Measurements from ENCODE around the gene SLC9A1. TPM values are rescaled to one million over a fixed set of nuclear protein-coding genes. Genes with fewer than 3 reads are reported as not detected.

The SLC9A1 gene
- polyA plus RNA-seq, 1 of the 3 experiments (the other 2 are of a cell fraction) = 11.4 TPM

- Histone ChIP-seq H3K27ac (ENCODE audit: low read depth in 2 of 2, low read length in 1 of 2) (peak overlapping the region in 1 of 2 experiments; percentile 55; a peak in 2 of 4 replicates), H3K36me3 (replicated peaks in 1 of 2; ENCODE audit: control insufficient read depth in 1 of 2, insufficient read depth in 2 of 2, low read length in 1 of 2) (no peaks in the 10 kb centered on the region), H3K9me3 (no peaks in the 10 kb centered on the region), H3F3A (replicated peaks; ENCODE audit: insufficient read depth) (no peaks in the 10 kb centered on the region), H3K4me2 (no peak overlapping the region), H3K4me3 (ENCODE audit: low read depth in 2 of 2, low read length in 1 of 2) (no peak overlapping the region), H3K9me2 (no peaks in the 10 kb centered on the region), H3K9ac (no peak overlapping the region), H4K20me1 (ENCODE audit: insufficient read depth) (no peaks in the 10 kb centered on the region), H2AFZ (ENCODE audit: low read depth) (no peak overlapping the region), H3K4me1 (ENCODE audit: control insufficient read depth in 1 of 2, insufficient read depth in 2 of 2, low read depth in 1 of 2, low read length in 1 of 2) (peaks cover 0 to 6% of the 10 kb centered on the region in 2 experiments; a peak in 1 of 4 replicates), H3K79me2 (ENCODE audit: insufficient read depth) (no peaks in the 10 kb centered on the region), H3K27me3 (ENCODE audit: insufficient read depth) (no peaks in the 10 kb centered on the region)
- DNase-seq = peak; percentile 68
- TF ChIP-seq IRF3 (IDR thresholded peaks at IDR 0.05; ENCODE audit: low read depth, low read length) = no peak
- TF ChIP-seq USF2 (IDR thresholded peaks at IDR 0.05; ENCODE audit: borderline replicate concordance, low read depth, low read length) = no peak
- no peak for TF ChIP-seq REST (IDR thresholded peaks at IDR 0.05; ENCODE audit: low read depth, low read length)
- TF ChIP-seq RXRA (IDR thresholded peaks at IDR 0.05; ENCODE audit: borderline replicate concordance, low read depth) = no peak
- ChIA-PET CTCF (interaction anchor here (1.1 to 38.3 kb wide), 3 partner anchors 13 to 238 kb away, joined by 5 to 1084 read pairs (median 156); no protein-coding TSS in a partner anchor), POLR2A (interaction anchor here (1.0 kb wide), 1 partner anchor 13 kb away, joined by 4 read pairs; no protein-coding TSS in a partner anchor)
- 56% methylated on average over 13 of the region's 13 CpGs for WGBS (ENCODE audit: low lambda C conversion rate)
Observed at GRCh38 chr1:27057801-27058625, 96.9 kb downstream of the SLC9A1 start.

- Histone ChIP-seq H3K4me3 (ENCODE audit: low read depth in 2 of 2, low read length in 1 of 2) (no peak overlapping the region), H4K20me1 (ENCODE audit: insufficient read depth) (no peaks in the 10 kb centered on the region), H3K9me3 (no peaks in the 10 kb centered on the region), H2AFZ (ENCODE audit: low read depth) (no peak overlapping the region), H3K36me3 (replicated peaks in 1 of 2; ENCODE audit: control insufficient read depth in 1 of 2, insufficient read depth in 2 of 2, low read length in 1 of 2) (no peaks in the 10 kb centered on the region), H3K4me2 (no peak overlapping the region), H3F3A (replicated peaks; ENCODE audit: insufficient read depth) (no peaks in the 10 kb centered on the region), H3K9ac (no peak overlapping the region), H3K4me1 (ENCODE audit: control insufficient read depth in 1 of 2, insufficient read depth in 2 of 2, low read depth in 1 of 2, low read length in 1 of 2) (peaks cover 0 to 6% of the 10 kb centered on the region in 2 experiments; a peak in 1 of 4 replicates), H3K79me2 (ENCODE audit: insufficient read depth) (no peaks in the 10 kb centered on the region), H3K9me2 (no peaks in the 10 kb centered on the region), H3K27me3 (ENCODE audit: insufficient read depth) (no peaks in the 10 kb centered on the region), H3K27ac (ENCODE audit: low read depth in 2 of 2, low read length in 1 of 2) (peak overlapping the region in 1 of 2 experiments; percentile 55; a peak in 2 of 4 replicates)
- ChIA-PET POLR2A (interaction anchor here (1.0 kb wide), 1 partner anchor 14 kb away, joined by 4 read pairs; no protein-coding TSS in a partner anchor), CTCF (interaction anchor here (1.1 to 38.3 kb wide), 3 partner anchors 12 to 238 kb away, joined by 5 to 1084 read pairs (median 156); no protein-coding TSS in a partner anchor)
- peak; percentile 67 for DNase-seq
- WGBS (ENCODE audit: low lambda C conversion rate) = 62% methylated on average over 3 of the region's 3 CpGs
- TF ChIP-seq RAD21 (IDR thresholded peaks at IDR 0.05; ENCODE audit: low read length) (no peak), REST (IDR thresholded peaks at IDR 0.05; ENCODE audit: low read depth, low read length) (no peak), FOXM1 (IDR thresholded peaks at IDR 0.05; ENCODE audit: low read depth) (no peak), FOSL2 (IDR thresholded peaks at IDR 0.05; ENCODE audit: borderline replicate concordance, low read depth) (no peak), CTCF (IDR thresholded peaks at IDR 0.05) (no peak), TEAD4 (IDR thresholded peaks at IDR 0.05; ENCODE audit: borderline replicate concordance, insufficient read depth) (no peak), RXRA (IDR thresholded peaks at IDR 0.05; ENCODE audit: borderline replicate concordance, low read depth) (no peak), GATA2 (CRISPR knock-in tag; IDR thresholded peaks at IDR 0.05) (no peak)
Observed at GRCh38 chr1:27057389-27057788, 97.5 kb downstream of the SLC9A1 start.
